KBM-7 (cell line): ENCODE results near the gene RABGAP1L.

Source experiments
- DNase-seq: peaks from one replicate; pipeline ENCODE4 v3.0.0-alpha.2; 2015
- in situ Hi-C: fragments of 300-500 bp; cut with MboI; formaldehyde crosslinking; loops from 2 replicates; pipeline ENCODE4 v1.14.3; 2020; ENCODE audit warnings: low sequenced_read_pairs, low pct_unique_long_range_greater_than_20kb, mixed read lengths

RABGAP1L gene

GRCh38 chr1:174189428-174190062, 30.2 kb downstream of the RABGAP1L start:
- no peak for DNase-seq
- in situ Hi-C loops, result no loop called here

GRCh38 chr1:174190691-174191199, 31.4 kb downstream of the RABGAP1L start:
- in situ Hi-C loops, result no loop called here
- no peak for DNase-seq

- in situ Hi-C loops, result no loop called here
- no peak for DNase-seq
Measured at GRCh38 chr1:174191349-174191862, 32.1 kb downstream of the RABGAP1L start.

GRCh38 chr1:174194461-174194860, 35.1 kb downstream of the RABGAP1L start:
- in situ Hi-C loops, result no loop called here
- no peak for DNase-seq

GRCh38 chr1:174197088-174197487, 37.8 kb downstream of the RABGAP1L start:
- DNase-seq, result no peak
- in situ Hi-C loops, result no loop called here

GRCh38 chr1:174197547-174197946, 38.2 kb downstream of the RABGAP1L start:
- no peak for DNase-seq
- in situ Hi-C loops, result no loop called here

- in situ Hi-C loops, result no loop called here
- no peak for DNase-seq
Measured at GRCh38 chr1:174198202-174198601, 38.9 kb downstream of the RABGAP1L start.

- in situ Hi-C loops, result no loop called here
- no peak for DNase-seq
Measured at GRCh38 chr1:174200746-174201145, 41.4 kb downstream of the RABGAP1L start.

GRCh38 chr1:174204697-174205308, 45.5 kb downstream of the RABGAP1L start:
- DNase-seq, result peak; percentile 84
- in situ Hi-C loops, result no loop called here

GRCh38 chr1:174206148-174206836, 47.0 kb downstream of the RABGAP1L start:
- peak; percentile 49 for DNase-seq
- in situ Hi-C loops, result no loop called here

DNA sequence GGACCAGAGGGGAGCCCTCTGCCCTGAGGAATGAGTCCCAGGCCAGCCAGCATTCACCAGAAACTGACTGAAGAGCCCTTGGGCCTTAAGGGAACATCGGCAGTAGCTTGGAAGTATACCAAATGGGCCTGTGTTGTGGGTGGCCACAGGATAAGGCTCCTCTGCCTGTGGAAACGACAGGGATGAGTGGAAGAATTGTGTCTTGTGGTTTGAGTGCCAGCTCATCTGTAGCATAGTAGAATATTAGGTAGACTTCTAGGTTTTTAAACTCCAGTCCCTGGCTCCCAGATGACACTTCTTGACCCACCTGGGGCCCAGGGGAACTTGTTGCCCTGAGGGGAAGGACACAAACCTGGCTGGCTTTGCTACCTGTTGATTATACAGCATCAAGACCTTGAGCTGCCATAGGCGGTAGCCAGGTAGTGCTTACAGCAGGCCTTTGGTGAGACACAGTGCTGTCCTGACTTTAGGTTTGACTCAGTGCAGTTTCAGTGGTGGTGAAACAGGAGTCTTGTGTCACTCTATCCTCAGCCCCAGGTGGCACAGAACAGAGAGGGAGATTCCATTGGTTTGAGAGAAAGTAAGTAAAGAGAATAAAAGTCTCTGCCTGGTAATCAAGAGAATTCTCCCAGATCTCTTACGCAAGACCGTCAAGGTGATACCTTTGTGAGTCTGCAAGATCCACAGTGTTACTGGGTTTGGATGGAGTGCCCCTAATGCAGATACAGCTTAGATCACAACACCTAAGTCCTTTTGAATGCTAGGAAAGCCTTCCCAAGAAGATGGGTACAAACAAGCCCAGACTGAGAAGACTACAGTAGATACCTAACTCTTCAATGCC, 50.2 kb downstream of the RABGAP1L start:
- in situ Hi-C loops, result no loop called here
- no peak for DNase-seq

- DNase-seq, result no peak
- in situ Hi-C loops, result no loop called here
Measured at GRCh38 chr1:174211486-174211885, 52.2 kb downstream of the RABGAP1L start.

DNA sequence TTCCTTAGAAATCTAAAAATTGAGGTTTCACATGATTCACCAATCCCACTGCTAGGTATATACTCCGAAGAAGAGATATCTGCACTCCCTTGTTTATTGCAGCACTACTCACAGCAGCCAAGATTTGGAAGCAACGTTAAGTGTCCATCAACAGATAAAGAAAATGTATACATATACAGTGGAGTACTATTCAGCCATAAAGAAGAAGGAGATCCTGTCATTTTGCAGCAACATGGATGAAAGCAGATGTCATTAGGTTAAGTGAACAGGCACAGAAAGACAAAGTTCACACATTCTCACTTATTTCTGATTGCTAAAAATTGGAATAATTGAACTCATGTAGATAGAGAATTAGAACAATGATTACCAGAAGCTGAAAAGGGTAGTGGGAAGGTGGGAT, 56.4 kb downstream of the RABGAP1L start:
- DNase-seq, result no peak
- in situ Hi-C loops, result no loop called here

DNA sequence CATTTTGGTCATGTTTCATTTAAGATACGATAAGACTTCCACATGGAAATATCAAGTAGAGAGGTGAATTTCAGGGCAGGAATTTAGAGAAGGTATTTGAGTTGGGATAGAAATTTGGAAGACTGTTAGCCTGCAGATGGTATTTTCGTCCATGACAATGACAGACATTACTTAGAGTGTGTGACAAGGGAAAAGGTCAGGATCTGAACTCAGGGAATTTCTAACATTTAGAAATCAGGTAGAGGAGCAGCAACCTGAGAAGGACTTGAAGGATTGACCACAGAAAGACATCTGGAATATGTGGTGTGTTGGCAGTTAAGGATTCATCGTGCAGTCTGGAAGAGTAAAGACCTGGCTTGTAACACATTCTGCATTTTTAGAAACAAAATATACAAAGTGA, 57.9 kb downstream of the RABGAP1L start:
- no peak for DNase-seq
- in situ Hi-C loops, result no loop called here

DNA sequence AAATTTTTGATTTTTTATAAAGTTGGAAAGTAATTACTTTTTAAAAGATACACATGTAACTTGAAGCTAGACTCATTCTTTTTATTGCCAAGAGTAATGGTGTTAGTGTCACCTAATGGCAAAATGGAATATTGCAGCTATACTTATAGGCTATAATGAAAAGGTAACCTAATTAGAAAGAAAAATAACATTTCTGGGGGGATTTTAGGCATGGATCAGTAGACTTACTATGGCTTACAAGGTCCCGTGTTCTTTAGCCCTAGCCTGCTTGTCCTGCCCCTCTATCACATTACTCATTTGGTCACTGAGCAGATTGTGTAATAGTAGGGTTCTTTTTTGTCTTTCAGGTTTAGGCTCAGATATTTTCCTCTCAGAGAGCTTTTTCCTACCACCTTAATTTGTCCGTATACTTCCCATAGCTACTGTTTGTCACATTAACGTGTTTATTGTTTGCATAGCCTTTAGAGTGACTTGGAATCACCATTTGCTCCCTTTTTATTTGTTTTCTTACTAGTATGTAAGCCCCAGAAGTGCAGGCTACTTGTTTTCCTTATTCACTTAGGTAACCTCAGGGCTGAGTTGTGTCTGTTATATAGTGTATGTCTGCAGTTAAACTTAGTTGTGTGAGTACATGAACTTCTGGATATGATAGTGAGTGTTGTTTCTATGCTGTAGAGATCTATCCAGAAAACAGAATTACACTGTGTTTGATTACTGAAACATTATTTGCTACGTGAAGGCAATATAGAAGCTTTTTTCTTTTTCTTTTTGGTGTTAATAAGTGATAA, 58.7 kb downstream of the RABGAP1L start:
- DNase-seq, result peak; percentile 54
- in situ Hi-C loops, result no loop called here

- in situ Hi-C loops, result no loop called here
Measured at GRCh38 chr1:174218983-174219382, 59.7 kb downstream of the RABGAP1L start.

DNA sequence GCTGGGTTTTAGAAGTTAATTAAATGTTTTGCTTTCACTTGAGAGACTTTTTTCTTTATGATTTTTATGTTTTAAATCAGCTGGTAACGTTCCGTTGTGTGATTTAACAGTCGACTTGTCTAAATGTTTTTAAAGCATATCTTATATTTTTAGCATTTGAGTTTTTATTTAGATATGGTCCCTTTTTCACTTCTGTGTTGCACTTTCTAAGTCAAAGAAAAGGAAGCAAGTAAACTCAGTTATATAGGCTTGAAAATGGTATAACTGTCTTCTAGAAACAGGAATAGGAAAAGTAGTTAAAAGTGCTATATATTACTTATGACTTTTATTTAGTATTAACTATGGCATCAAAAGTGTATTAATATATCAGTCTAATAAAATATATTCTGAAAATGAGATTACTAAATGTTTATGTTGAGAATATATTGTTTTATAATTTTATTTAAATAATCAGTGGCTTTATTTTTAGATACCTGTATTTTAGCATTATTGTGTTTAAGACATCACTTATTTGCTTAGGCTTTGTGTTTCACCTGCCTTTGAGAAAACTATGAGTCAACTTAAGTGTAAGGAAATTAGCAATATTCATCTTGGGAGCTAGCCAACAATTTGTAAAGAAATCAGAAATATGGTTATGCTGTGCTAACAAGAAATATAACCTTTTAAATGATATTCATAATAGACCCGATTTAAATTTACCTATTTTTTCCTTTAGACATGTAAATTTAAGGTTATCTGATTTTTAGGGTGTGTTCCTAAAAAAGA, 60.5 kb downstream of the RABGAP1L start:
- no peak for DNase-seq
- in situ Hi-C loops, result no loop called here

More at GRCh38 chr1:174218983-174219382, 59.7 kb downstream of the RABGAP1L start:
- no peak for DNase-seq

DNA sequence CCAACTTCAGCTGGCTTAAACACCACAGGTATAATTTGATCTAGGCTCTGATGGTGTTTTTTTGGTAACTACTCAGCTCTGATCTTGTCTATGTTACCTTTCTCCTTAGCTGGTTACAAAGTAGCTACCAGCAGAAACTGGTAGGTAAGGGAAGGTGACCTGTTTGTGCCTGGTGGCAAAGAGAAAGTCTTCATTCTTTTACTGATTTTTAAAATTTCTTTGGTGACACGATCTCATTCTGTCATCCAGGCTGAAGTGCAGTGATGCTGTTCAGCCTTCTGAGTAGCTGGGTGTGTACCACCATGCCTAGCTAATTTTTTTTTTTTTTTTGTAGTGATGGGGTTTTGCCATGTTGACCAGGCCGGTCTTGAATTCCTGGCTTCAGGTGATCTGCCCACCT, 62.4 kb downstream of the RABGAP1L start:
- no peak for DNase-seq
- in situ Hi-C loops, result no loop called here
